ENCODE data around the gene LAG3. TPM values are rescaled to one million over a fixed set of nuclear protein-coding genes. Genes with fewer than 3 reads are reported as not detected.
A peak's percentile ranks its signal among the peaks of the same experiment; 100 is the strongest.

LAG3 gene
- 2.0 TPM for polyA plus RNA-seq (2012; ENCODE audit: insufficient read depth, insufficient read length, low read depth)

GRCh38 chr12:6772331-6772695, at the start of gene LAG3:
TSS of gene LAG3 (plus strand) at chr12:6772520. CDS start at chr12:6772853, 333 bp downstream.
- no peak for DNase-seq
- TF ChIP-seq, protein P1, sequence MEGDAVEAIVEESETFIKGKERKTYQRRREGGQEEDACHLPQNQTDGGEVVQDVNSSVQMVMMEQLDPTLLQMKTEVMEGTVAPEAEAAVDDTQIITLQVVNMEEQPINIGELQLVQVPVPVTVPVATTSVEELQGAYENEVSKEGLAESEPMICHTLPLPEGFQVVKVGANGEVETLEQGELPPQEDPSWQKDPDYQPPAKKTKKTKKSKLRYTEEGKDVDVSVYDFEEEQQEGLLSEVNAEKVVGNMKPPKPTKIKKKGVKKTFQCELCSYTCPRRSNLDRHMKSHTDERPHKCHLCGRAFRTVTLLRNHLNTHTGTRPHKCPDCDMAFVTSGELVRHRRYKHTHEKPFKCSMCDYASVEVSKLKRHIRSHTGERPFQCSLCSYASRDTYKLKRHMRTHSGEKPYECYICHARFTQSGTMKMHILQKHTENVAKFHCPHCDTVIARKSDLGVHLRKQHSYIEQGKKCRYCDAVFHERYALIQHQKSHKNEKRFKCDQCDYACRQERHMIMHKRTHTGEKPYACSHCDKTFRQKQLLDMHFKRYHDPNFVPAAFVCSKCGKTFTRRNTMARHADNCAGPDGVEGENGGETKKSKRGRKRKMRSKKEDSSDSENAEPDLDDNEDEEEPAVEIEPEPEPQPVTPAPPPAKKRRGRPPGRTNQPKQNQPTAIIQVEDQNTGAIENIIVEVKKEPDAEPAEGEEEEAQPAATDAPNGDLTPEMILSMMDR (IDR thresholded peaks at IDR 0.05; ENCODE audit: low read depth, low read length), result no peak
- no peaks in the 10 kb centered on the region for H3K9me3 ChIP-seq
- no peaks in the 10 kb centered on the region for H3K27me3 ChIP-seq
- peaks cover 25% of the 10 kb centered on the region for H3K4me1 ChIP-seq
- H3K4me3 ChIP-seq (ENCODE audit: low read depth, low read length), result no peak within 1 kb of the TSS
- peaks cover 26% of the 10 kb centered on the region for H3K36me3 ChIP-seq

- Histone ChIP-seq H3K36me3 (peaks cover 6% of the 10 kb centered on the region; the same call in 1 of the 2 replicates), H3K27me3 (no peaks in the 10 kb centered on the region), H3K4me3 (ENCODE audit: low read depth, low read length) (peak overlapping the region; percentile 88), H3K4me1 (no peaks in the 10 kb centered on the region), H3K9me3 (no peaks in the 10 kb centered on the region)
- DNase-seq, result no peak
- TF ChIP-seq, protein P1 (IDR thresholded peaks at IDR 0.05; ENCODE audit: low read depth, low read length), result no peak
Measured at GRCh38 chr12:6722863-6723262, 49.5 kb upstream of the LAG3 start.

DNA sequence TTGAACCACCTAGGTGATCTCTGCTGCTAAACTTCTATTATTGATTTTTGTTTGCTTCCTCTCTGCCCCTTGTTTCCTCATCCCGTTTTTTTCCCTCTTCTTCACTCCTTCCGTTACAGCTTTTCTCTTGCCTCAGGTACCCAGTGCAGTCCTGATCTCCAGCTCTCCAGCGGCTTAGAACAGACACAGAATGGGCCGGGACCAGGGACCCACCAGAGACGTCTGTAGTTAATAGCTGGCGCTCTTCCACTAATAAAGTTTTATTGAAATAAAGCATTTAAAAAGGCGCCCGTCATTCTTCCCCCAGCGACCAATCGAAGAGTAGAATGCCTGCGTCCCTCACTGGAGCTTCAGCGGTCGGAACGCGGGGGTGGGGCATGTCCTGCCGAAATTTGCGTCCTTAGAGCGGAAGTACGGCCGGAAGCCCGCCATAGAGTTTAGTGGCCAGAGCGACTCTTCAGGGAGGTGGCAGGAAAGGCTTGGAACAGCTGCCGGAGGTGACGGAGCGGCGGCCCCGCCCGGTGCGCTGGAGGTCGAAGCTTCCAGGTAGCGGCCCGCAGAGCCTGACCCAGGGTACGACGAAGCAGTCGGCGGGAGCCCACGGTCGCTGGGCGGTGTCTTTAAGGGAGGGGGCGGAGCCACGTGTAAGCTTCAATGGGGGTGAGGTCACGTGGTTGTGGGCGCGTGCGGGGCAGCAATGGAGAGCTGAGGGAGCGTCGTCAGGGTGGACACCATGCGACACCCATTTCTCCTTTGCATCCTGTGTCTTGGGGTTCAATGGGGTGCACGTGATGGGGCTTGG, 48.5 kb upstream of the LAG3 start, which contains the start of gene COPS7A:
Gene COPS7A, plus strand, starts transcription at position 440 of the 802 bp plus-strand sequence. CDS start 611 bp downstream, outside the sequence.
- Histone ChIP-seq H3K4me1 (no peaks in the 10 kb centered on the region), H3K9me3 (no peaks in the 10 kb centered on the region), H3K27me3 (no peaks in the 10 kb centered on the region), H3K36me3 (peaks cover 11% of the 10 kb centered on the region; the same call in 1 of the 2 replicates), H3K4me3 (ENCODE audit: low read depth, low read length) (peak within 1 kb of the TSS; percentile 88)
- TF ChIP-seq, protein P1 (IDR thresholded peaks at IDR 0.05; ENCODE audit: low read depth, low read length), result no peak
- DNase-seq, result peak; percentile 98

DNA sequence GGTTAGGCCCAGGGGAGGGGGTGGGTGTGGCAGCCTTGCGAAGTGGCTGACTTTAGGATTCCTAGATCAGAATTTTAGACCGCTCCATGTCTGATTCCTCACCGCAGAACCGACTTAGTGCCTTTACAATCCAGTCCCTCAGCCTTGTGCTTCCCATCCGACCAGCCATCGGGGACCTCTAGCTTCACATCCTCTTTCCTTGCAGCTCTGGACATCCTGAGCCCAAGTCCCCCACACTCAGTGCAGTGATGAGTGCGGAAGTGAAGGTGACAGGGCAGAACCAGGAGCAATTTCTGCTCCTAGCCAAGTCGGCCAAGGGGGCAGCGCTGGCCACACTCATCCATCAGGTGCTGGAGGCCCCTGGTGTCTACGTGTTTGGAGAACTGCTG, 47.9 kb upstream of the LAG3 start:
- DNase-seq, result peak; percentile 18
- Histone ChIP-seq H3K9me3 (no peaks in the 10 kb centered on the region), H3K27me3 (no peaks in the 10 kb centered on the region), H3K36me3 (peaks cover 11% of the 10 kb centered on the region; the same call in 1 of the 2 replicates), H3K4me1 (no peaks in the 10 kb centered on the region), H3K4me3 (ENCODE audit: low read depth, low read length) (peak overlapping the region; percentile 88)
- TF ChIP-seq, protein P1 (IDR thresholded peaks at IDR 0.05; ENCODE audit: low read depth, low read length), result no peak

GRCh38 chr12:6725350-6725749, 47.0 kb upstream of the LAG3 start:
- Histone ChIP-seq H3K4me1 (no peaks in the 10 kb centered on the region), H3K9me3 (no peaks in the 10 kb centered on the region), H3K27me3 (no peaks in the 10 kb centered on the region), H3K4me3 (ENCODE audit: low read depth, low read length) (no peak overlapping the region), H3K36me3 (peaks cover 17% of the 10 kb centered on the region)
- TF ChIP-seq, protein P1 (IDR thresholded peaks at IDR 0.05; ENCODE audit: low read depth, low read length), result no peak
- no peak for DNase-seq

DNA sequence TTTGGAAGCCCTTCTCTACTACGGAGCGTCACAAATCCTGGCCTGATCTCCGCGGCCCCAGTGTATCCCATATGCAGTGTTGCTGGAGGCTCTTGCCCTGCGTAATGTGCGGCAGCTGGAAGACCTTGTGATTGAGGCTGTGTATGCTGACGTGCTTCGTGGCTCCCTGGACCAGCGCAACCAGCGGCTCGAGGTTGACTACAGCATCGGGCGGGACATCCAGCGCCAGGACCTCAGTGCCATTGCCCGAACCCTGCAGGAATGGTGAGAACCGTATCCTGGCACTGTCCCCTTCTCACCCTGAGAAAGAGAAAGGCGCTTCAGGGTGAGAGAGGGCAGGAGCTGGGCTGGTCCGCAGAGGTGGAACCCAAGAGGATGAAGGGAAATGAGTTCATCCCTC, 43.1 kb upstream of the LAG3 start:
- TF ChIP-seq, protein P1 (IDR thresholded peaks at IDR 0.05; ENCODE audit: low read depth, low read length), result no peak
- peaks cover 28% of the 10 kb centered on the region for H3K36me3 ChIP-seq
- H3K4me3 ChIP-seq (ENCODE audit: low read depth, low read length), result no peak overlapping the region
- no peaks in the 10 kb centered on the region for H3K4me1 ChIP-seq
- no peaks in the 10 kb centered on the region for H3K27me3 ChIP-seq
- no peak for DNase-seq
- H3K9me3 ChIP-seq, result no peaks in the 10 kb centered on the region
